Bronchial epithelial cell (primary cell): Measurements from ENCODE around the gene XRCC4. TPM values are rescaled to one million over a fixed set of nuclear protein-coding genes. Genes with fewer than 3 reads are reported as not detected.

Experiments
- DNase-seq: peaks from one replicate; pipeline ENCODE4 v3.0.0-alpha.2; 2010; ENCODE audit warnings: low read depth
- FAIRE-seq: peaks from 2 replicates; lab custom pipeline; 2011; peaks lifted over from hg19 to GRCh38; lab: Jason Lieb, UNC
- H3K27me3 ChIP-seq: 2 replicates; pipeline ENCODE4 v1.5.1; 2011; ENCODE audit warnings: low read length; ENCODE audit not compliant: control insufficient read depth, insufficient read depth
- H3K36me3 ChIP-seq: 2 replicates; pipeline ENCODE4 v1.5.1; 2011; ENCODE audit warnings: low read length; ENCODE audit not compliant: control insufficient read depth, insufficient read depth
- H3K4me3 ChIP-seq: 2 replicates; pipeline ENCODE4 v1.5.1; 2011; ENCODE audit warnings: mild to moderate bottlenecking, low read depth, low read length, control low read depth
- total RNA-seq: library from RNA; depleted of rRNA; stranded (reverse); fragments of >200 nt; gene quantifications from 2 replicates; pipeline ENCODE4 v1.2.1, GENCODE V29; 2014
- TF ChIP-seq, protein P1 (sequence below): IDR thresholded peaks from 2 replicates; pipeline ENCODE4 v1.5.1; 2011; ENCODE audit warnings: mild to moderate bottlenecking, moderate library complexity, low read length, control low read depth, inconsistent platforms; ENCODE audit not compliant: insufficient read depth, severe bottlenecking

XRCC4 gene
- total RNA-seq, 1 donor from 2014 or later = 9.5 TPM

- no peaks in the 10 kb centered on the region for H3K36me3 ChIP-seq
- DNase-seq (no peak), FAIRE-seq (no peak)
- TF ChIP-seq, protein P1, sequence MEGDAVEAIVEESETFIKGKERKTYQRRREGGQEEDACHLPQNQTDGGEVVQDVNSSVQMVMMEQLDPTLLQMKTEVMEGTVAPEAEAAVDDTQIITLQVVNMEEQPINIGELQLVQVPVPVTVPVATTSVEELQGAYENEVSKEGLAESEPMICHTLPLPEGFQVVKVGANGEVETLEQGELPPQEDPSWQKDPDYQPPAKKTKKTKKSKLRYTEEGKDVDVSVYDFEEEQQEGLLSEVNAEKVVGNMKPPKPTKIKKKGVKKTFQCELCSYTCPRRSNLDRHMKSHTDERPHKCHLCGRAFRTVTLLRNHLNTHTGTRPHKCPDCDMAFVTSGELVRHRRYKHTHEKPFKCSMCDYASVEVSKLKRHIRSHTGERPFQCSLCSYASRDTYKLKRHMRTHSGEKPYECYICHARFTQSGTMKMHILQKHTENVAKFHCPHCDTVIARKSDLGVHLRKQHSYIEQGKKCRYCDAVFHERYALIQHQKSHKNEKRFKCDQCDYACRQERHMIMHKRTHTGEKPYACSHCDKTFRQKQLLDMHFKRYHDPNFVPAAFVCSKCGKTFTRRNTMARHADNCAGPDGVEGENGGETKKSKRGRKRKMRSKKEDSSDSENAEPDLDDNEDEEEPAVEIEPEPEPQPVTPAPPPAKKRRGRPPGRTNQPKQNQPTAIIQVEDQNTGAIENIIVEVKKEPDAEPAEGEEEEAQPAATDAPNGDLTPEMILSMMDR = no peak
- no peak overlapping the region for H3K4me3 ChIP-seq
- H3K27me3 ChIP-seq = no peaks in the 10 kb centered on the region
Observed at GRCh38 chr5:83125560-83125959, 48.2 kb downstream of the XRCC4 start.

- no peaks in the 10 kb centered on the region for H3K36me3 ChIP-seq
- TF ChIP-seq, protein P1 = no peak
- no peaks in the 10 kb centered on the region for H3K27me3 ChIP-seq
- FAIRE-seq = no peak
- H3K4me3 ChIP-seq = no peak overlapping the region
- no peak for DNase-seq
Observed at GRCh38 chr5:83126501-83126900, 49.2 kb downstream of the XRCC4 start.

DNA sequence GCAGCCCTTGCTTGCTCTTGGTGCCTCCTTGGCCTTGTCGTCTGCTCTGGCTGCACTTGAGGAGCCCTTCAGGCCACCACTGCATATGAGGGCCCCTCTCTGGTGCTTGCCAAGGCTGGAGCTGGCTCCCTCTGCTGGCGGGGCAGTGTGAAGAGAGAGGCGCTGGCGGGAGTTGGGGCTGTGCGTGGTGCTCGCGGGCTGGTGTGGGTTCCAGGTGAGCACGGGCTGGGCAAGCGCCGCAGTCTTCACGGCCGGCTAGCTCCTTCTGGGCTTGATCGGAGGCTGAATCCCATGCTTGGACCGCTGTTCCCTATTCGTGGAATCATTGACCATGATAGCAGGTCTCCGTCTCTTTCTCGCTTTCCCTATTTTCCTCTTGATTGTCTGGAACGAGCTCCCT is 56.5 kb downstream of the XRCC4 start:
- no peak for DNase-seq
- Histone ChIP-seq H3K4me3 (no peak overlapping the region), H3K27me3 (no peaks in the 10 kb centered on the region), H3K36me3 (peaks cover 1% of the 10 kb centered on the region)
- no peak for FAIRE-seq
- TF ChIP-seq, protein P1 = no peak

DNA sequence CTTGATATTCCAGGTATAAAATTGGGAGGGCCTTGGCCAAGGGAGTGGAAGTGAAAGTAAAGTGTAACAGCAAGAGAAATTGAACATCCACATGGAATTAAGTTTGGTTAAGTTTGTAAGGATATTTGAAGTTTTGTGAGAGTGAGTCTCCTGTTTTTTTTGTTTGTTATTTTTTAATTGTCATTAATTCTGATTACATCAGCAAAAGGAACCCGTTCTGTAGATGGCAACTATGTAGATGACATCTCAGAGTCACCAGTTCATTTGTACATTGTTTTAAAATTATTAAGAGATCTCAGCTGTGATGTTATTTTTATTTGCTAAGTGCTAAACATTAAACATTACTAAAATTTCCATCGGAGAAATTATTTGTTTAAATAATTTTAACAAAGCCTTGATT is 65.2 kb downstream of the XRCC4 start:
- TF ChIP-seq, protein P1 = no peak
- Histone ChIP-seq H3K36me3 (no peaks in the 10 kb centered on the region), H3K4me3 (no peak overlapping the region), H3K27me3 (no peaks in the 10 kb centered on the region)
- FAIRE-seq = no peak
- DNase-seq = no peak

DNA sequence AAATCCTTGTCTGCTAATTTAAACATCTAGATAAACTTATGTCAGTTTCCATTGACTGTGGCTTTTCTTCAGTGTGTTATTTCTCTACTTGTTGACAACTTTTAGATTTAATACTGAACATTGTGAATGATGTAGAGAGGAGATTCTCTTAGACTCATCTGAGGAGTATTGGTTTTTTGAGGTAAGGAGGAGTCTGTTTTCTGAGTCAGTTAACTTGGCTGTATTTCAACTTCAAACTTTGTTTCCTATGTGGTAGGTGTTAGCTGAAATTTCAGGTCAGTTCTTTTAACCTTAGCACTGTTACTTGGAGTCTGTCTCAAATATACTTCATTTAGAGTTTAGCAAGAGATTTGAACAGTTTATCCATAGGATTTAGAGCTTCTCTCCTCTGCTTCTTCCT is 67.9 kb downstream of the XRCC4 start:
- H3K4me3 ChIP-seq = no peak overlapping the region
- no peak for FAIRE-seq
- peak; percentile 23 for DNase-seq
- H3K27me3 ChIP-seq = no peaks in the 10 kb centered on the region
- TF ChIP-seq, protein P1 = no peak
- H3K36me3 ChIP-seq = no peaks in the 10 kb centered on the region

GRCh38 chr5:83145882-83146331 is 68.6 kb downstream of the XRCC4 start:
- H3K4me3 ChIP-seq = no peak overlapping the region
- TF ChIP-seq, protein P1 = no peak
- DNase-seq = no peak
- H3K36me3 ChIP-seq = no peaks in the 10 kb centered on the region
- FAIRE-seq = no peak
- H3K27me3 ChIP-seq = no peaks in the 10 kb centered on the region
